Loucy (cell line): ENCODE results near the gene ADAM23.

Source experiments
- EZH2phosphoT487 ChIP-seq: fragments of 200-600 bp; IDR thresholded peaks from 2 replicates; pipeline ENCODE4 v1.6.1; 2018; ENCODE audit warnings: antibody characterized with exemption, mild to moderate bottlenecking, moderate library complexity, borderline replicate concordance
- TF ChIP-seq, protein P1 (sequence below): fragments of 200-600 bp; sonication (generic); conservative IDR thresholded peaks from 2 replicates; pipeline ENCODE4 v1.5.1; 2014; ENCODE audit warnings: mild to moderate bottlenecking, antibody characterized with exemption, low read length

DNA sequence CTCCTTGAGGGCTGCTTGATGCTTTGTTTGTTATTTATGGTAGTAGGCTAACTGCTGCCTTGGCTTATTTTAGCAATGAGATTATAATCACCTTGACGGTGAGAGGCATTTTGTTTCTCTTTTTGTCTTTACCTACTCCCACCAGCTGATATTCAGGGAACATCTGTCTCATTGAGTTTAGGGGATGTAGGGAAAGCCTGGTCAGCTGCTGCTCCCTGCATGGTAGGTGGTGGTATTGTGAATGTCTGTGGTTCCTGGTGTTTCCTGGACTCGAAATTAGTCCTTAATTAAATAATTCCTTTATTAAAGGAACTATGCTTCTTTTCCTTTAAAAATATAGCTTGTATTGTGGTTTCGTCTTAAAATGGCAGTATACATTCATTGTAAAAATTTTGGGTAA lies 77.8 kb downstream of the ADAM23 start:
- TF ChIP-seq, protein P1, sequence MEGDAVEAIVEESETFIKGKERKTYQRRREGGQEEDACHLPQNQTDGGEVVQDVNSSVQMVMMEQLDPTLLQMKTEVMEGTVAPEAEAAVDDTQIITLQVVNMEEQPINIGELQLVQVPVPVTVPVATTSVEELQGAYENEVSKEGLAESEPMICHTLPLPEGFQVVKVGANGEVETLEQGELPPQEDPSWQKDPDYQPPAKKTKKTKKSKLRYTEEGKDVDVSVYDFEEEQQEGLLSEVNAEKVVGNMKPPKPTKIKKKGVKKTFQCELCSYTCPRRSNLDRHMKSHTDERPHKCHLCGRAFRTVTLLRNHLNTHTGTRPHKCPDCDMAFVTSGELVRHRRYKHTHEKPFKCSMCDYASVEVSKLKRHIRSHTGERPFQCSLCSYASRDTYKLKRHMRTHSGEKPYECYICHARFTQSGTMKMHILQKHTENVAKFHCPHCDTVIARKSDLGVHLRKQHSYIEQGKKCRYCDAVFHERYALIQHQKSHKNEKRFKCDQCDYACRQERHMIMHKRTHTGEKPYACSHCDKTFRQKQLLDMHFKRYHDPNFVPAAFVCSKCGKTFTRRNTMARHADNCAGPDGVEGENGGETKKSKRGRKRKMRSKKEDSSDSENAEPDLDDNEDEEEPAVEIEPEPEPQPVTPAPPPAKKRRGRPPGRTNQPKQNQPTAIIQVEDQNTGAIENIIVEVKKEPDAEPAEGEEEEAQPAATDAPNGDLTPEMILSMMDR: no peak
- no peak for TF ChIP-seq EZH2phosphoT487
